Measurements from ENCODE around the gene EYA2.

- TF ChIP-seq YY1 (IDR thresholded peaks at IDR 0.05; ENCODE audit: insufficient read depth, insufficient read length) (no peak), ZNF274 (IDR thresholded peaks at IDR 0.05; ENCODE audit: low read depth, low read length) (no peak)
These were observed 184.4 kb downstream of the EYA2 start for GRCh38 chr20:47079047-47079446.
